Hepatocyte (in vitro differentiated cells): Measurements from ENCODE around the gene GAST. TPM values are rescaled to one million over a fixed set of nuclear protein-coding genes. Genes with fewer than 3 reads are reported as not detected.

Experiments
- DNase-seq: peaks from one replicate; pipeline ENCODE4 v3.0.0-alpha.2; 2016; ENCODE audit warnings: low spot score
- H2AFZ ChIP-seq: fragments of 200-600 bp; sonication (generic); 2 replicates; pipeline ENCODE4 v1.6.0; 2016; ENCODE audit warnings: antibody characterized with exemption, mild to moderate bottlenecking
- H3K27ac ChIP-seq: fragments of 200-600 bp; sonication (generic); 2 replicates; pipeline ENCODE4 v1.5.1; 2016; ENCODE audit warnings: mild to moderate bottlenecking
- H3K27me3 ChIP-seq: fragments of 200-600 bp; sonication (generic); 2 replicates; pipeline ENCODE4 v1.6.1; 2016
- H3K36me3 ChIP-seq: fragments of 200-600 bp; sonication (generic); replicated peaks from 2 replicates; pipeline ENCODE4 v1.5.1; 2016; ENCODE audit warnings: low read depth; ENCODE audit not compliant: insufficient read depth
- H3K4me1 ChIP-seq: fragments of 200-600 bp; sonication (generic); 2 replicates; pipeline ENCODE4 v1.5.1; 2016; ENCODE audit warnings: mild to moderate bottlenecking, moderate library complexity; ENCODE audit not compliant: insufficient read depth
- H3K4me2 ChIP-seq: fragments of 200-600 bp; sonication (generic); 2 replicates; pipeline ENCODE4 v1.6.0; 2016
- H3K4me3 ChIP-seq: fragments of 200-600 bp; sonication (generic); 2 replicates; pipeline ENCODE4 v1.5.1; 2016; ENCODE audit warnings: mild to moderate bottlenecking
- H3K79me2 ChIP-seq: fragments of 200-600 bp; sonication (generic); 2 replicates; pipeline ENCODE4 v1.6.0; 2017; ENCODE audit warnings: mild to moderate bottlenecking
- H3K9me2 ChIP-seq: fragments of 200-600 bp; sonication (generic); replicated peaks from 2 replicates; pipeline ENCODE4 v1.6.0; 2017; ENCODE audit warnings: mild to moderate bottlenecking; ENCODE audit not compliant: insufficient read depth
- H3K9me3 ChIP-seq: fragments of 200-600 bp; sonication (generic); 2 replicates; pipeline ENCODE4 v1.5.1; 2016; ENCODE audit warnings: low read depth, mild to moderate bottlenecking
- H4K20me1 ChIP-seq: fragments of 200-600 bp; sonication (generic); 2 replicates; pipeline ENCODE4 v1.6.0; 2016; ENCODE audit warnings: mild to moderate bottlenecking; ENCODE audit not compliant: insufficient read depth, poor library complexity, severe bottlenecking
- CTCF ChIP-seq: fragments of 200-600 bp; sonication (generic); IDR thresholded peaks from 2 replicates; pipeline ENCODE4 v1.5.1; 2016; ENCODE audit warnings: antibody characterized with exemption, mild to moderate bottlenecking; ENCODE audit not compliant: poor library complexity
- EZH2 ChIP-seq: fragments of 200-600 bp; sonication (generic); IDR thresholded peaks from 2 replicates; pipeline ENCODE4 v1.6.1; 2016; ENCODE audit warnings: antibody characterized with exemption, mild to moderate bottlenecking, borderline replicate concordance
- EZH2phosphoT487 ChIP-seq: fragments of 200-600 bp; sonication (generic); IDR thresholded peaks from one replicate; pipeline ENCODE4 v1.6.1; 2018; ENCODE audit warnings: antibody characterized with exemption, mild to moderate bottlenecking, low read depth, moderate library complexity; ENCODE audit not compliant: unreplicated experiment, severe bottlenecking
- WGBS: methylation state at CpG from one replicate; pipeline ENCODE4 v1.1.6; 2016; ENCODE audit warnings: low lambda C conversion rate; ENCODE audit errors: missing lambda C conversion rate; 5-methylcytosine and 5-hydroxymethylcytosine counted together
- polyA plus RNA-seq: library from polyadenylated mRNA; unstranded; fragments of >200 nt; fragmentation: Nextera tagmentation; extraction: Ambion mirVana; gene quantifications from 2 replicates; pipeline ENCODE4 v1.2.1, GENCODE V29; 2016
- total RNA-seq: library from RNA; depleted of rRNA; stranded (reverse); fragments of >200 nt; gene quantifications from 2 replicates; pipeline ENCODE4 v1.2.3, GENCODE V29; 2014

The GAST gene
- total and polyA plus RNA-seq, 2 experiments from 2014 or later, result 2.3 TPM; not detected in 1

DNA sequence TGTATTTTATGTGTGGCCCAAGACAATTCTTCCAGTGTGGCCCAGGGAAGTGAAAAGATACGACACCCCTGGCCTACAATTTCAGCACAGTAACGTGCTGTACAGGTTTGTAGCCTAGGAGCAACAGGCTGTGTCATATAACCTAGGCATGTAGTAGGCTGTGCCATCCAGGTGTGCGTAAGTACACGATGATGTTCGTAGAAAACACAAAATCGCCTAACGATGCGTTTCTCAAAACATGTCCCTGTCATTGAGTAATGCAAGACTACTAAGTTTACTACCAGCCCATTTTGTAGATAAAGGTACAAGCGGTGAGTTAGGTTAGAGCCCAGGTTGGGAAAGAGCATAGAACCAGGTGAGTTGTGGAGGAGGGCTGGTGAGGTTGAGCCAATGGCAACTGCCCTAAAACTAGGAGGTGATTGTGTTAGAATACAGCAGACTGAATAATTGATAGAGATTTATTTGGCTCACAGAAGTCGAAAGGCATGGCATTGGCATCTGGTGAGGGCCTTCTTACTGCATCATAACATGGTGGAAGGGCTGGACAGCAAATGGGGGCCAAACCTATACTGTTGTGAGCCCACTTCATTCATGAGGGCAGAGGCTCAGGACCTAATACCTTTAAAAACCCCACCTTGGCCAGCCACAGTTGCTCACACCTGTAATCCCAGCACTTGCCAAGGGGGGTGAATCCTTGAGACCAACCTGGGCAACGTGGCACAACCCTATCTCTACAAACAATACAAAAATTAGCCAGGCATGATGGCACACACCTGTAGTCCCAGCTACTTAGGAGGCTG, 19.2 kb upstream of the GAST start:
- H4K20me1 ChIP-seq, result peaks cover 36% of the 10 kb centered on the region
- no peak overlapping the region for H3K4me2 ChIP-seq
- H3K9me3 ChIP-seq, result no peaks in the 10 kb centered on the region
- 94% methylated on average over 11 of the region's 11 CpGs for WGBS
- H3K27ac ChIP-seq, result peak overlapping the region; percentile 91
- peaks cover 13% of the 10 kb centered on the region for H3K4me1 ChIP-seq
- H3K79me2 ChIP-seq, result peaks cover 27% of the 10 kb centered on the region
- no peaks in the 10 kb centered on the region for H3K9me2 ChIP-seq
- no peak overlapping the region for H3K4me3 ChIP-seq
- H2AFZ ChIP-seq, result no peak overlapping the region
- H3K27me3 ChIP-seq, result no peaks in the 10 kb centered on the region
- DNase-seq, result no peak
- peaks cover 16% of the 10 kb centered on the region for H3K36me3 ChIP-seq
- TF ChIP-seq EZH2phosphoT487 (no peak), EZH2 (no peak), CTCF (no peak)

GRCh38 chr17:41695134-41695661, 16.9 kb upstream of the GAST start:
- Histone ChIP-seq H3K9me3 (no peaks in the 10 kb centered on the region), H3K27me3 (no peaks in the 10 kb centered on the region), H3K36me3 (peaks cover 12% of the 10 kb centered on the region), H4K20me1 (peaks cover 28% of the 10 kb centered on the region), H3K4me2 (no peak overlapping the region), H3K79me2 (peaks cover 19% of the 10 kb centered on the region), H3K27ac (no peak overlapping the region), H2AFZ (no peak overlapping the region), H3K9me2 (no peaks in the 10 kb centered on the region), H3K4me3 (no peak overlapping the region), H3K4me1 (peaks cover 10% of the 10 kb centered on the region)
- no peak for TF ChIP-seq EZH2
- no peak for TF ChIP-seq CTCF
- TF ChIP-seq EZH2phosphoT487, result no peak
- 82% methylated on average over 7 of the region's 7 CpGs for WGBS
- DNase-seq, result no peak

GRCh38 chr17:41695954-41696757, 16.0 kb upstream of the GAST start:
- Histone ChIP-seq H3K9me2 (no peaks in the 10 kb centered on the region), H3K27me3 (no peaks in the 10 kb centered on the region), H3K4me3 (no peak overlapping the region), H3K9me3 (no peaks in the 10 kb centered on the region), H3K79me2 (peaks cover 9% of the 10 kb centered on the region), H2AFZ (no peak overlapping the region), H4K20me1 (peaks cover 18% of the 10 kb centered on the region), H3K36me3 (peaks cover 2% of the 10 kb centered on the region), H3K27ac (no peak overlapping the region), H3K4me2 (no peak overlapping the region), H3K4me1 (peaks cover under 1% of the 10 kb centered on the region)
- peak; percentile 89 for DNase-seq
- no peak for TF ChIP-seq EZH2phosphoT487
- peak; percentile 80 for TF ChIP-seq CTCF
- 64% methylated on average over 11 of the region's 11 CpGs for WGBS
